NCI-H2029 treated with DMSO at 0.1 percent for 48 hours (cell line): ENCODE measurements around the gene TTYH3.
"Not testable (repeated sequence)": the region's sequence is repeated elsewhere in the genome, so short reads cannot be mapped to it uniquely, and the experiment has no call there.

Experiments
- DNase-seq: peaks from one replicate; lab custom pipeline; 2025; lab: John Stamatoyannopoulos, UW

The TTYH3 gene

GRCh38 chr7:2603044-2603965 lies 28.5 kb upstream of the TTYH3 start:
- DNase-seq: no peak

DNA sequence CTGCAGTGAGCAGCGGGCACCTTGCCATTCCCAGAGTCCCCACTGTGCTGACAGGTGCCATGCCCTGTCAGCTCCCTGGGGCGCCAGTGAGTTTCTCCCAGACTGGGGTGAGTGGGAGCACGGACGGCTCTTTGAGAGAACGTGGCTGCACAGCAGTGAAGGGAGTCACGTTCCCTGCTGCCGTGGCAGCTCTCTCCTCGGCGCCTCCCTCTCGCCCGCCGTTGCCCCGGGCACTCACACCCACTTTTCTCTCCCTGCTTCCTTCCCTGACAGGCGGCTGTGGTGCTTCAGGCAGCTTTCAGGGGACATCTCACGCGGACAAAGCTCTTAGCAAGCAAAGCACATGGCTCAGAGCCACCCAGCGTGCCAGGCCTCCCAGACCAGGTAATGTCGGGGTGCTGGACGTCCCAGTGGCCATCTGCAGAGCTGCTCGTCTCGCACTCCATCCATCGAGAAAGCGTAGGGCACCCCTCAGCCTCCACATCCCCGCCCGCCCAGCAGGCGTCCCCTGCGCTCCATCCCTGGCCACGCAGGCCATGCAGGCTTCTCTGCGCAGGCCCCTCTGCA lies 27.1 kb upstream of the TTYH3 start:
- no peak for DNase-seq

DNA sequence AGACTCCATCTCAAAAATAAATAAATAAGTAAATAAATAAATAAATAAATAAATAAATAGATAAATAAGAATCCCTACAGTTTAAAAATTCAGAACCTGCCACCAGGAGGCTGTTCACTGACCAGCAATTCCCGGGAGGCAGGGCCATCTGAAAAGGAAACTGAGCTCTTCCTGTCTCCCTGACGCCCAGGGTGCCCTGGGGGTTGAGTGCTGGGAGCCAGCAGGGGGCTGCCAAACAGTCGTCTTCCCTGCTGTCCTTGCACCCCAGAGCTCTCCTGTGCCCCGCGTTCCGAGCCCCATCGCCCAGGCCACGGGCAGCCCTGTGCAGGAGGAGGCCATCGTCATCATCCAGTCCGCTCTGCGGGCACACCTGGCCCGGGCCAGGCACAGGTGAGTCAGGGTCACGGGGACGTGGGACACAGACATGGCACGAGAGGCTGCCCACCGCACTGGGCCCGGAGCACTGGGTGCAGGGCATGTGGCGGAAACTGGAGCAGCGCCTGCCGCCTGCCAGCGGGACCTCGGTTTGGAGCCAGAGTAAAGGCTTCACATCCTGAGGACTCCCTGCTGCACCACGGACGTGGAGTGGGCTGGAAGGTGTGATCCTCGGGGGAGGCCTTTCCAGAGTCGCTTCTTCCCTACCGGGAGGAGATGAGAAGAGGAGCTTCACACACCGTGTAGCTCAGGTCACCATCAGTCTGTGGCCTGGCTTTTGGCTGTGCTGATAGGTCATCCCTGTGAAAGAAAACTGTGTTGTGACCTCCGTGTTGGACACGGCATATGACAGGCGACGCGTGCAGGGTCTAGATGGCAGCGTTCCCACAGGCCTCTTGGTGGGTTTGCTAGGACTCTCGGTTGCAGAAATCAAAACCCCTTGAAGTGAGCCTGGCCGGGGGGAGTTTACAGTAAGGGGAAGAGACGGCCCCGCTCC lies 25.9 kb upstream of the TTYH3 start:
- no peak for DNase-seq

- no peak for DNase-seq
Observed at GRCh38 chr7:2606539-2606936, 25.2 kb upstream of the TTYH3 start.

GRCh38 chr7:2607122-2607922 lies 24.5 kb upstream of the TTYH3 start:
- no peak for DNase-seq

DNA sequence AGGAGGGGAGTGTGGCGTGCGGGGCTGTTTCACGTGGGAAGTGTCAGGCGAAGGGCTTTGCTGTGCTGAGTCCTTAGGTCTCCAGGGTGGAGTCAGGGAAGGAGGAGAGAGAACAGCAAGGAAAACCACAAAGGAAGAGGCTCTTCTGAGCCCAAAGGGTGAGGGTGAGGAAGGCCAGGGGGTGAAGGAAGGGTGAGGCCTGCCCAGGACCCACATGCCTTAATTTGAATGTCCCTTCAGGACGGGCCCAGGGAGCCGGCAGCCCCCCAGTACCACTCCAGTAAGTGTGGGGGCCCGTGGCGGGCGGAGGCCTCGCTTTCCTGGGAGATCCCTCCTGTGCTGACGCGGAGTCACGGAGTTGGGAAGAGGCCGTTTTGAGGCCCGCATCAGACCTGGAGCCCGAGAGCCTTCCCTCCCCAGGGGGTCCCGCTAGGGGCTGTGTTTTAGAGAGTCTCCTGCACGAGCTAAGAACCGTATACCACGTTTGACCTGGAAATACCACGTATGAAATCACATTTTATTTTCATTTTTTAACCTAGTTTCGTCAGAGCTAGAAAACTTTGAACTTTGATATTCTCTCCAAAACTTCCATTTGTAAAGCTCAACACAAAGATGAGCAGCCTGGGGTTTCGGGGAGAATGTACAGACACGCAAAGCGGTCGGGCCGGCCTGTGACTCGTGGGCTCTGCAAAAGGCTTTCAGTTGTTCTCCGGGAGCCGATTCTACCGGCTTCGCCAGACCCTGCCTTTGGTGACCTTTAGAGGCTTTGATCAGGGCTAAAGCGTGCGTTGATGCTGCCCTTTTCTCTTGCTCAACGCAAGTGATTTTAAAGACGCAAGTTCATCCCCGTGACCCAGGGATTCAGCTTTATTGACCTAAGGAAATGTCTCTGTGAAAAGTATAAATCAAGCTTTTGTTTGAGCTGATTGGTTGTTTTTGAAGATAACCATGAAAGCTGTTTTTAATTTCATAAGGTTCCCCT lies 23.6 kb upstream of the TTYH3 start:
- DNase-seq: no peak

DNA sequence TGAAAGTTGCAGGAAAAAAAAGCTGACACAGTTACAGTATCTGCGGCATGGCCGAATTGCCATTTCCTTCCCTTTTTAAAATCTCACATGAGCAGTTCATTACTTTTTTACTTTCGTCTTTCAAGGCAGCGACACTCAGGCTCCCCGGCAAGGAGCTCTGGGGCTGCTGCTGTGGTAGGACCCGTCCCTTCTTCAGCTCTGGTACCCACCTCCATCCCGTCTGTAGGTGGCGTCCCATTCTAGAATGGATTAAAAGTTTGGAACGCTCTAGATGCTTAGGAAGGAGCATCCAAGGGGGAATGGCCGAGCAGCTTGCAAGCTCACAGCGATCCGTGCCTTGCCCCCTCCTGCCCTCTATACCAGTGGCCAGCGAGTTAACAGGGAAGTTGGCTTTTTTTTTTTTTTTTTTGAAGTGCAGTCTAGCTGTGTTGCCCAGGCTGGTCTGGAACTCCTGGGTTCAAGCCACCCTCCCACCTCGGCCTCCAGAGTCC lies 22.8 kb upstream of the TTYH3 start:
- no peak for DNase-seq

DNA sequence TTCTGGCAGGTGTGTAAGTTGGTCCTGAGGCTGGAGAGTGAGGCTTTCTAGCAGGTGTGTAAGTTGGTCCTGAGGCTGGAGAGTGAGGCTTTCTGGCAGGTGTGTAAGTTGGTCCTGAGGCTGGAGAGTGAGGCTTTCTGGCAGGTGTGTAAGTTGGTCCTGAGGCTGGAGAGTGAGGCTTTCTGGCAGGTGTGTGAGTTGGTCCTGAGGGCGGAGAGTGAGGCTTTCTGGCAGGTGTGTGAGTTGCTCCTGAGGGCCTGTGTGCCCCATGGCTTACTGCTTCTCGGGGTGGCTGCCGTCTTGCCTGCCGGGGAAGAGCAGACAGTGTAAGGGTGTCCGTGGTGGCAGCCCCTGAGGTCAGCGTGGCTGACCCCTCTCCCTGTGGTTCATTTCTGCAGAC lies 22.1 kb upstream of the TTYH3 start:
- not testable (repeated sequence) for DNase-seq

GRCh38 chr7:2610466-2610865 lies 21.3 kb upstream of the TTYH3 start:
- DNase-seq: no peak

GRCh38 chr7:2610898-2611297 lies 20.9 kb upstream of the TTYH3 start:
- DNase-seq: no peak

GRCh38 chr7:2611401-2611800 lies 20.4 kb upstream of the TTYH3 start:
- DNase-seq: no peak

DNA sequence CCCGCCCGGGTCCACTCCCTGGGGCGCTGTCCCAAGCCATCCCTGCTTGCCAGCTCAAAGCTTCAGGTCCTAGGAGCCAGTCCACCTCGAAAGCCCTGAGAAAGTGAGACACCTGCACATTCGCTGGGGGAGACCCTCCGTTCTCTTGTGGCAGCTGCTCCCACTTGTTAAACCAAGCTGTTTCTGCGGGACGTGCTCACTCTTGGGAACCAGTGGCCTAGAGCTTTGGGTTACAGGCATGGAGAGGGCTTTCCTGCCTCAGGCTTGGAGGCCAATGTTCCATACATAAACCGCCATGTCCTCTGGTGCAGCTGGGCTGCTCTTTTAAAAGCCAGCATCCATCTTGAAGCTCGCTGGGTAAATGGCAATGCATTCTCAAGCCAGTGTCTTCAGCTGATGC lies 19.9 kb upstream of the TTYH3 start:
- DNase-seq: no peak

DNA sequence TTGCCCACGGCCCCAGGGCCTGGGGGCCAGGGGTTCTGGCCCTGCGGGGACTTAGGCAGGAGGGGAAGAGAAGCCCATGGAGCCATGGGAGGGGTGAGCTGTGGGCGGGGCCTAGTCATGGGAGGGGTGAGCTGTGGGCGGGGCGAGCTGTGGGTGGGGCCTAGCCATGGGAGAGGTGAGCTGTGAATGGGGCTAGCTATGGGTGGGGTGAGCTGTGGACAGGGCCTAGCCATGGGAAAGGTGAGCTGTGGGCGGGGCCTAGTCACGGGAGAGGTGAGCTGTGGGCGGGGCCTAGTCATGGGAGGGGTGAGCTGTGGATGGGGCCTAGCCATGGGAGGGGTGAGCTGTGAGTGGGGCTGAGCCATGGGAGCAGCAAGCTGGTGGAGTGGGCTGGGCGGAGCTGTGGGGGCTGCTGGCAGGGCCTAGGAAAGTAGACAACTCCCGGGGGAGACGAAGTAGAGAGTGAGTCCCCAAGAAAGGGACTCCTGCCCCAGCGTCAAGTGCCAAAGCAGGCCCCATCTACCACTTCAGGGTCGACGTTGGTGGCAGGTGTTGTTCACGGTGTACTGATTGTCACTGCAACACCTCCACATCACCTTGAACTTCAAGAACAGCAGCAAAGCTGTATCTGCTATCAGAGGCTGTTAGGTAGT lies 19.2 kb upstream of the TTYH3 start:
- no peak for DNase-seq

DNA sequence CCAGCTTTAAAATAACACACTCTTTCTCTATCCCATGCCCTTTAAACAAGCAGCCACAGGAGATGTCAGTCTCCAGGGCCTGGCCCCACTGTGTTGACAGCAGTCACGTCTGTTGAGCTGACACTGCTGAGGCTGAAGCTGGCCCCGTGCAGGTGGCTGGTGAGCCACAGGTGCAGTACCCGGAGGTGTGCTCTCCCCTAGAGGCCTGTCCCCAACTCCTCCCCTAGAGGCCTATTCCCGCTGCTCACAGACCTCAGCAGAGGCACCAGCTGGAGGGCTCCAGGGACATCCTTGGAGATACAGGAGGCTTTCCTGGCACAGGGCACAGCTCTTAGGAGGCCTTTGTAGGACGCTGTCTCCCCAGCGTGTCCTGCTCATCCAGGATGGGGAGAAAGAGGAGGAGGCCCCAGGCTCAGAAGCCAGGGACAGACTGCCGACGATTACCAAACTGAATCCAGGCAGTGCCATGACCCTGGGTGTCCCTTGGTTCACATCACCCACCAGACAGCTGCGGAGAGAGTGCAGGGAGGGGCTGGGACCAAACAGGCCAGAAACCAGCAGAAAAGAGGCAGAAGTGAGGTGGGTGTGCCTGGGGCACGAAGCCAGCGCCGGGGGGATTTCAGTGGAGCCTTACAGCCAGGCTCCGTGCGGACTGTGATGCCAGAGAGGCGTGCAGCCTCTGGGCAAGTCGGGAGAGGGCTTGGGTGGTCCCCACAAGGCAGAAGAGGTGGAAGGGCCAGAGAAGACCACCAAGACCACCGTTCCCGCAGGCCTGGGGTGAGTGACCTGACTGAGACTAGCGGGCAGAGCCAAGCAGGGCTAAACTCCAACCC lies 18.5 kb upstream of the TTYH3 start:
- DNase-seq: no peak

DNA sequence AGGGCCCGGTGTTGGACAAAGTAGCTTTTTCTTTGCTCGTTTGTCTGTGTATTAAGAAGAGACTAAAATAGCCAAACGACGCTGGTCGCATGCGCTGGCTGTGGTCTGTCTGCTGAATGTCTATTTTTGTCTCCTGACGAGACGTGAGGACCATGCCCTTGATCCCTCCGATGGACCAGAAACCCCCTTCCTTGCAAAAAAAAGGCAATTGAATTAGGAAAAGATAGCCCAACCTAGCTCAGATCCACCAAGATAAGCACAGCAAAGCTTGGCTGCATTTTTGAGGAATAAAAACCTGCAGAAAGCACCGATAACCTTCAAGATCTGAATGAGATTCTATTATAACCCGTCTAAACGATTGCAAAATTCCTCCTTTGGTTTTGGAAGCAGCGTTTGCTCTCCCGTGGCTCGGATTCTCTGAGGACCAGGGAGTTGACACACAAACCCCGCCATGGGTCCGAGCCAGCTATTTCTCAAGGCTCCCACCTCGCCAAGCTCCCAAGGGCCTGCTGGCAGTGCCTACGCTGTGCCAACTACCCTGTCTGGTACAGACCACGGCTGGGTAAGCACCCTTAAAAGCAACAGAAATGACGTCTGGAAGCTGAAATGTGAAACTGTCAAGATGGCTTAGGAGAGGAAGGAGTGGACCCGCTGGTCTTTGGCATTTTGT lies 17.7 kb upstream of the TTYH3 start:
- peak; percentile 90 for DNase-seq

- DNase-seq: peak; percentile 74
Observed at GRCh38 chr7:2614631-2615330, 17.0 kb upstream of the TTYH3 start.
